ENCODE data around the gene CAMK2G. TPM values are rescaled to one million over a fixed set of nuclear protein-coding genes. Genes with fewer than 3 reads are reported as not detected.

CAMK2G gene
- total and polyA plus RNA-seq, 5 donors from 2014 or later = 4.3 to 58.8 (median 4.9) TPM

- peaks cover 51% of the 10 kb centered on the region for H3K36me3 ChIP-seq (ENCODE audit: control insufficient read depth, insufficient read depth, low read length)
- peaks cover 0 to 59% (median 40%) of the 10 kb centered on the region in 4 donors for H3K4me1 Mint-ChIP-seq
Measured at GRCh38 chr10:73810358-73810734, 64.0 kb downstream of the CAMK2G start.

DNA sequence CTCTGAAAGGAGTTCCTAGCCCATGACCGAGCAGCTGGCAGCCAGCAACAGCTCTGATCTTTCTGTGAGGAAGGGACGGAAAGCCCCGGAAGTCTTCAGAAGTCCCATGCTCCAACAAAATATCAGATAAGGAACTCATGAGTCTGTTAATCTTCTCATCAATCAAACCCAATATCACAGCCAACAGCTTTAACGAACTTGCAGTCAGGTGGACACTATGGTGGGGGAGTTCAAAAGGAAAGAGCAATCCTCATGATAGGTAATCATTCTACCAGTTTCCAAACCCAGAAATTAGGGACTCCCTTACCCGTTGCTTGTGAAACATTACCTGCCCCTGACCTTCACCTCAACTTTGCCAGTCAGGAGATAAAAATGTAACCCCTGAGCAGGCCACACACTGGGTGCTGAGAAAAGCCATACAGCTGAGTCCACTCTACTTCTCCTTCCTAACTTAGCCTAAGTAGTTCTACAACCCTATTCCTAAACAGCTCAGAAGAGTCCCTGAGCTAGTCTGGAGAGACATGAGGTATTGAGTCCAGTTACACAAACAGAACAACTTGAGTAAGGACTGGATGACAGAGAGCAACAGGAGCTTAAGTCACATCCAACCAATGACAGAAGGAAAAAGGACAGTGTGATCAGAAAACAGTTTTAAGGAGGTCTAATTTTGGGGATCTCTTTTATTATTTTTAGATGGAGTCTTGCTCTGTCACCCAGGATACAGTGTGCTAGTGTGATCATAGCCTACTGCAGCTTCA is 65.1 kb downstream of the CAMK2G start:
- peaks cover 38% of the 10 kb centered on the region for H3K4me1 ChIP-seq (ENCODE audit: control insufficient read depth, insufficient read depth, low read length, poor library complexity, severe bottlenecking)
- Mint-ChIP-seq H3K4me3 (peak overlapping the region; percentile 74 to 96 (median 92)), H3K9me3 (no peaks in the 10 kb centered on the region), H3K27ac (peak overlapping the region; percentile 78 to 94 (median 86)), H3K27me3 (peaks cover 4% of the 10 kb centered on the region), H3K36me3 (peaks cover 48% of the 10 kb centered on the region), H3K4me1 (peaks cover 0 to 59% (median 40%) of the 10 kb centered on the region in 4 donors)
- peak overlapping the region; percentile 21 for H3K4me3 ChIP-seq (ENCODE audit: low read depth, low read length)
- H3K9me3 ChIP-seq (ENCODE audit: control insufficient read depth in 2 of 2, low read length in 2 of 2) = no peaks in the 10 kb centered on the region
- H3K27me3 ChIP-seq (ENCODE audit: control insufficient read depth, insufficient read depth, low read length) = no peaks in the 10 kb centered on the region
- H3K36me3 ChIP-seq (ENCODE audit: control insufficient read depth, insufficient read depth, low read length) = peaks cover 56% of the 10 kb centered on the region
- H3K27ac ChIP-seq (ENCODE audit: insufficient read depth, low read length, poor library complexity, severe bottlenecking) = no peak overlapping the region
- DNase-seq (no peak), ATAC-seq (ENCODE audit: low read depth in 2 of 2) (no peak)

More at GRCh38 chr10:73810358-73810734, 64.0 kb downstream of the CAMK2G start:
- no peak for ATAC-seq (ENCODE audit: low read depth in 2 of 2)
- H3K9me3 ChIP-seq (ENCODE audit: control insufficient read depth in 2 of 2, low read length in 2 of 2) = no peaks in the 10 kb centered on the region
- H3K27ac Mint-ChIP-seq = peak overlapping the region; percentile 93 to 98 (median 94)
- H3K27me3 ChIP-seq (ENCODE audit: control insufficient read depth, insufficient read depth, low read length) = no peaks in the 10 kb centered on the region
- peak overlapping the region; percentile 89 for H3K4me3 ChIP-seq (ENCODE audit: low read depth, low read length)
- peak in 1 of 3 donors; percentile 45 for DNase-seq
- peaks cover 4% of the 10 kb centered on the region for H3K27me3 Mint-ChIP-seq
- H3K27ac ChIP-seq (ENCODE audit: insufficient read depth, low read length, poor library complexity, severe bottlenecking) = peak overlapping the region; percentile 92
- no peaks in the 10 kb centered on the region for H3K9me3 Mint-ChIP-seq
- H3K4me3 Mint-ChIP-seq = peak overlapping the region; percentile 91 to 96 (median 93)
- H3K4me1 ChIP-seq (ENCODE audit: control insufficient read depth, insufficient read depth, low read length, poor library complexity, severe bottlenecking) = peaks cover 38% of the 10 kb centered on the region
- peaks cover 48% of the 10 kb centered on the region for H3K36me3 Mint-ChIP-seq

- peaks cover 58% of the 10 kb centered on the region for H3K36me3 ChIP-seq (ENCODE audit: control insufficient read depth, insufficient read depth, low read length)
- Mint-ChIP-seq H3K27ac (peak overlapping the region in 2 of 3 donors; percentile 43 to 86), H3K4me1 (peaks cover 0 to 57% (median 45%) of the 10 kb centered on the region in 4 donors), H3K36me3 (peaks cover 50% of the 10 kb centered on the region), H3K9me3 (no peaks in the 10 kb centered on the region), H3K27me3 (peaks cover 4% of the 10 kb centered on the region), H3K4me3 (peak overlapping the region; percentile 21 to 96 (median 84))
- no peak overlapping the region for H3K4me3 ChIP-seq (ENCODE audit: low read depth, low read length)
- H3K27ac ChIP-seq (ENCODE audit: insufficient read depth, low read length, poor library complexity, severe bottlenecking) = no peak overlapping the region
- ATAC-seq (ENCODE audit: low read depth in 2 of 2) (no peak), DNase-seq (no peak)
- H3K27me3 ChIP-seq (ENCODE audit: control insufficient read depth, insufficient read depth, low read length) = no peaks in the 10 kb centered on the region
- no peaks in the 10 kb centered on the region for H3K9me3 ChIP-seq (ENCODE audit: control insufficient read depth in 2 of 2, low read length in 2 of 2)
- peaks cover 38% of the 10 kb centered on the region for H3K4me1 ChIP-seq (ENCODE audit: control insufficient read depth, insufficient read depth, low read length, poor library complexity, severe bottlenecking)
Measured at GRCh38 chr10:73808021-73808815, 66.1 kb downstream of the CAMK2G start.

- ATAC-seq (ENCODE audit: low read depth in 2 of 2) = no peak
- H3K27me3 Mint-ChIP-seq = peaks cover 4% of the 10 kb centered on the region
- H3K36me3 Mint-ChIP-seq = peaks cover 48% of the 10 kb centered on the region
- Histone ChIP-seq H3K9me3 (ENCODE audit: control insufficient read depth in 2 of 2, low read length in 2 of 2) (no peaks in the 10 kb centered on the region), H3K4me3 (ENCODE audit: low read depth, low read length) (no peak overlapping the region), H3K36me3 (ENCODE audit: control insufficient read depth, insufficient read depth, low read length) (peaks cover 62% of the 10 kb centered on the region), H3K4me1 (ENCODE audit: control insufficient read depth, insufficient read depth, low read length, poor library complexity, severe bottlenecking) (peaks cover 38% of the 10 kb centered on the region), H3K27me3 (ENCODE audit: control insufficient read depth, insufficient read depth, low read length) (no peaks in the 10 kb centered on the region), H3K27ac (ENCODE audit: insufficient read depth, low read length, poor library complexity, severe bottlenecking) (no peak overlapping the region)
- peaks cover 0 to 2% (median 0%) of the 10 kb centered on the region in 7 donors for H3K9me3 Mint-ChIP-seq
- peaks cover 0 to 57% (median 42%) of the 10 kb centered on the region in 4 donors for H3K4me1 Mint-ChIP-seq
- no peak for DNase-seq
- H3K4me3 Mint-ChIP-seq = peak overlapping the region in 3 of 4 donors; percentile 21 to 62 (median 57)
- no peak overlapping the region for H3K27ac Mint-ChIP-seq
Measured at GRCh38 chr10:73807471-73807870, 66.9 kb downstream of the CAMK2G start.

DNA sequence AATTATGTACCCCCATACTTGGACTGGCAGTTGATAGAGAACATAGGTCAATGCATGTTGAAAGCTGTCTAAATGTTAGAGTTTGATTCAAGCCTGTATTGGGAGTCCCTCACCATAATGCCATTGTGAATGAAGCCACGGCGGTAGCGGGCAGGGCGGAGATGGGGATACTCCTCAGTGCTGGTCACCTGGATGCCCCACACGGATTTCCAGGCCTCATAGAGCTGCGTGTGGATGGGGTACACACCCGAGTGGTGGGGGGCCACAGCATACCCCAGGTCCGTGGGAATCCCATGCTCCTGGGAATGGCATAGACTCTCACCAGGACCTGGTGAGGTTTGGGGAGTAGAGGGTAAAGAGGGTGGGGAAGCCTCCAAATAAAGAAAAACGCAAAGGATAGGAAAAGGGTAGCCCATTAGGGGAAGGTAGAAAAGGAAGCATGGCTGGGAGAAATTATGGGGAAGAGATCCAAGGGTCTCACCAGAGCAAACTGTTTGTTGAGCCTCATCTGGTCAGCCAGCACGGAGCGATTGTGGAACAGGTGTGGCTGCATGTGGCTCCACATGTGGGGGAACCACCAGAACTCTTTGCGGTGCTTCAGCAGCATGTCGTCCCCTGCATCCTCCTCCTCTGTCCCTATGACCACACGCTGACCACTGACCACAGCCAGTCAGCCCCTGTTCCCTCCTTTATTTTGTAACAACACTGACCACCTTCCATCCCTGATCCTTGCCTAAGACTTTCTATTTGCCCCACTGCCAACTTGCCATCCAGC is 68.0 kb downstream of the CAMK2G start:
- H3K27me3 Mint-ChIP-seq = peaks cover 4% of the 10 kb centered on the region
- DNase-seq = no peak
- H3K36me3 ChIP-seq (ENCODE audit: control insufficient read depth, insufficient read depth, low read length) = peaks cover 73% of the 10 kb centered on the region
- peaks cover 0 to 57% (median 42%) of the 10 kb centered on the region in 4 donors for H3K4me1 Mint-ChIP-seq
- H3K27ac Mint-ChIP-seq = peak overlapping the region; percentile 64 to 73 (median 67)
- ATAC-seq (ENCODE audit: low read depth in 2 of 2) = no peak
- H3K4me3 ChIP-seq (ENCODE audit: low read depth, low read length) = peak overlapping the region; percentile 37
- no peaks in the 10 kb centered on the region for H3K9me3 ChIP-seq (ENCODE audit: control insufficient read depth in 2 of 2, low read length in 2 of 2)
- H3K36me3 Mint-ChIP-seq = peaks cover 48% of the 10 kb centered on the region
- H3K9me3 Mint-ChIP-seq = peaks cover 0 to 2% (median 0%) of the 10 kb centered on the region in 7 donors
- H3K27me3 ChIP-seq (ENCODE audit: control insufficient read depth, insufficient read depth, low read length) = no peaks in the 10 kb centered on the region
- H3K27ac ChIP-seq (ENCODE audit: insufficient read depth, low read length, poor library complexity, severe bottlenecking) = no peak overlapping the region
- peaks cover 38% of the 10 kb centered on the region for H3K4me1 ChIP-seq (ENCODE audit: control insufficient read depth, insufficient read depth, low read length, poor library complexity, severe bottlenecking)
- peak overlapping the region in 3 of 4 donors; percentile 54 to 62 (median 56) for H3K4me3 Mint-ChIP-seq

GRCh38 chr10:73803680-73804286 is 70.6 kb downstream of the CAMK2G start:
- Mint-ChIP-seq H3K9me3 (peaks cover 0 to 2% (median 0%) of the 10 kb centered on the region in 7 donors), H3K36me3 (peaks cover 41% of the 10 kb centered on the region), H3K27me3 (peaks cover 4% of the 10 kb centered on the region), H3K27ac (peak overlapping the region in 1 of 3 donors; percentile 74), H3K4me1 (peaks cover 0 to 38% (median 28%) of the 10 kb centered on the region in 4 donors), H3K4me3 (peak overlapping the region in 1 of 4 donors; percentile 73)
- H3K27me3 ChIP-seq (ENCODE audit: control insufficient read depth, insufficient read depth, low read length) = no peaks in the 10 kb centered on the region
- H3K4me1 ChIP-seq (ENCODE audit: control insufficient read depth, insufficient read depth, low read length, poor library complexity, severe bottlenecking) = peaks cover 24% of the 10 kb centered on the region
- no peak overlapping the region for H3K4me3 ChIP-seq (ENCODE audit: low read depth, low read length)
- no peak for DNase-seq
- no peak for ATAC-seq (ENCODE audit: low read depth in 2 of 2)
- no peak overlapping the region for H3K27ac ChIP-seq (ENCODE audit: insufficient read depth, low read length, poor library complexity, severe bottlenecking)
- peaks cover 77% of the 10 kb centered on the region for H3K36me3 ChIP-seq (ENCODE audit: control insufficient read depth, insufficient read depth, low read length)
- no peaks in the 10 kb centered on the region for H3K9me3 ChIP-seq (ENCODE audit: control insufficient read depth in 2 of 2, low read length in 2 of 2)

Measured in CD4-positive, CD25-positive, alpha-beta regulatory T cell (primary cell).